A673 (cell line): ENCODE measurements around the gene HNRNPF. TPM values are rescaled to one million over a fixed set of nuclear protein-coding genes. Genes with fewer than 3 reads are reported as not detected.
A peak's percentile ranks its signal among the peaks of the same experiment; 100 is the strongest.

Source experiments
- BruUV-seq: library from RNA; stranded (reverse); fragments of 400-500 nt; replicated peaks from 2 replicates; lab custom pipeline; 2021; lab: Mats Ljungman, UMichigan
- CTCF ChIA-PET: fragments of 300-600 bp; sonication (Branson Sonifier 250); formaldehyde crosslinking; loops from one replicate; lab custom pipeline; 2022; ENCODE audit warnings: antibody characterized with exemption; lab: Charles Lee
- POLR2A ChIA-PET: fragments of 300-600 bp; sonication (Branson Sonifier 250); formaldehyde crosslinking; loops from one replicate; lab custom pipeline; 2022; ENCODE audit warnings: antibody characterized with exemption; ENCODE audit not compliant: low non-redundant PET; lab: Charles Lee
- DNase-seq: peaks from one replicate; pipeline ENCODE4 v3.0.0-alpha.2; 2015; ENCODE audit warnings: low spot score
- H3K27ac ChIP-seq: fragments of 200-600 bp; sonication (generic); 2 replicates; pipeline ENCODE4 v1.5.1; 2016; ENCODE audit warnings: mixed run types, low read depth, mild to moderate bottlenecking, mixed read lengths, antibody characterized with exemption, low read length; ENCODE audit not compliant: poor library complexity, severe bottlenecking
- H3K27me3 ChIP-seq: fragments of 200-600 bp; sonication (generic); replicated peaks from 2 replicates; pipeline ENCODE4 v1.6.1; 2017; ENCODE audit warnings: mixed run types, low read depth, mild to moderate bottlenecking, mixed read lengths, antibody characterized with exemption, low read length; ENCODE audit not compliant: insufficient read depth, poor library complexity
- H3K36me3 ChIP-seq: fragments of 200-600 bp; sonication (generic); 2 replicates; pipeline ENCODE4 v1.6.1; 2016; ENCODE audit warnings: mixed run types, mild to moderate bottlenecking, mixed read lengths, antibody characterized with exemption, low read length; ENCODE audit not compliant: insufficient read depth, poor library complexity, severe bottlenecking
- H3K4me1 ChIP-seq: fragments of 200-600 bp; sonication (generic); 2 replicates; pipeline ENCODE4 v1.6.1; 2017; ENCODE audit warnings: mixed run types, mild to moderate bottlenecking, mixed read lengths, antibody characterized with exemption, low read length; ENCODE audit not compliant: insufficient read depth, poor library complexity, severe bottlenecking
- H3K4me3 ChIP-seq: fragments of 200-600 bp; sonication (generic); 2 replicates; pipeline ENCODE4 v1.5.1; 2016; ENCODE audit warnings: low read depth, mixed run types, mild to moderate bottlenecking, mixed read lengths, low read length; ENCODE audit not compliant: poor library complexity, severe bottlenecking
- H3K9me3 ChIP-seq: fragments of 200-600 bp; sonication (generic); 2 replicates; pipeline ENCODE4 v1.6.1; 2016; ENCODE audit warnings: mixed run types, low read depth, mild to moderate bottlenecking, mixed read lengths, antibody characterized with exemption, low read length; ENCODE audit not compliant: poor library complexity, severe bottlenecking
- EZH2 ChIP-seq: fragments of 200-600 bp; sonication (generic); IDR thresholded peaks from 2 replicates; pipeline ENCODE4 v1.6.1; 2017; ENCODE audit warnings: borderline replicate concordance, low read depth, mild to moderate bottlenecking, mixed read lengths, antibody characterized with exemption, low read length; ENCODE audit not compliant: poor library complexity, severe bottlenecking
- intact Hi-C: fragments of 100-400 bp; cut with micrococcal nuclease; formaldehyde crosslinking; loops from one replicate; pipeline ENCODE4 v1.10.0; 2022; ENCODE audit not compliant: unreplicated experiment
- total RNA-seq: library from RNA; stranded (reverse); gene quantifications from 2 replicates; pipeline ENCODE4 v1.2.3, GENCODE V29; 2021
- TF ChIP-seq, protein P1 (sequence below): fragments of 300-800, 200-600 bp; sonication (generic); conservative IDR thresholded peaks from 2 replicates; pipeline ENCODE4 v1.5.1; 2017; ENCODE audit warnings: low read depth, mild to moderate bottlenecking, antibody characterized with exemption, low read length, moderate library complexity, mixed read lengths

Gene HNRNPF
- total RNA-seq, 1 experiment from 2014 or later, result 277 TPM

DNA sequence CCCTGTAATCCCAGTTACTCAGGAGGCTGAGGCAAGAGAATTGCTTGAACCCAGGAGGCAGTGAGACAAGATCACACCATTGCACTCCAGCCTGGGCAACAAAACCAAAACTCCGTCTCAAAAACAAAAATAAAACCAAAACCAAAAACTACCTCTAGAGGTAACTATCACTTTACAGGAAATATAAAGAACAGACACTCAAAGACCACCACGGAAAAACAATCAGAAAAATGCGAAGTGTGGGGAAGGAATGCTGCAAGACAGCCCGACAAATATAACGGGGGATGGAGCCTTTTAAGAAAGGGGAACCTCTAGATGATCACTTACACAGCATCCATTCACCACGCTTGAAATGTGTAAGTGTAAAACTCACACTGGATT lies 4.3 kb downstream of the HNRNPF start:
- peaks cover 59% of the 10 kb centered on the region for H3K4me1 ChIP-seq
- TF ChIP-seq, protein P1, sequence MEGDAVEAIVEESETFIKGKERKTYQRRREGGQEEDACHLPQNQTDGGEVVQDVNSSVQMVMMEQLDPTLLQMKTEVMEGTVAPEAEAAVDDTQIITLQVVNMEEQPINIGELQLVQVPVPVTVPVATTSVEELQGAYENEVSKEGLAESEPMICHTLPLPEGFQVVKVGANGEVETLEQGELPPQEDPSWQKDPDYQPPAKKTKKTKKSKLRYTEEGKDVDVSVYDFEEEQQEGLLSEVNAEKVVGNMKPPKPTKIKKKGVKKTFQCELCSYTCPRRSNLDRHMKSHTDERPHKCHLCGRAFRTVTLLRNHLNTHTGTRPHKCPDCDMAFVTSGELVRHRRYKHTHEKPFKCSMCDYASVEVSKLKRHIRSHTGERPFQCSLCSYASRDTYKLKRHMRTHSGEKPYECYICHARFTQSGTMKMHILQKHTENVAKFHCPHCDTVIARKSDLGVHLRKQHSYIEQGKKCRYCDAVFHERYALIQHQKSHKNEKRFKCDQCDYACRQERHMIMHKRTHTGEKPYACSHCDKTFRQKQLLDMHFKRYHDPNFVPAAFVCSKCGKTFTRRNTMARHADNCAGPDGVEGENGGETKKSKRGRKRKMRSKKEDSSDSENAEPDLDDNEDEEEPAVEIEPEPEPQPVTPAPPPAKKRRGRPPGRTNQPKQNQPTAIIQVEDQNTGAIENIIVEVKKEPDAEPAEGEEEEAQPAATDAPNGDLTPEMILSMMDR, result no peak
- no peak for TF ChIP-seq EZH2
- H3K27me3 ChIP-seq, result no peaks in the 10 kb centered on the region
- intact Hi-C loops, result no loop called here
- H3K36me3 ChIP-seq, result peaks cover 4% of the 10 kb centered on the region
- peak overlapping the region; percentile 44 for H3K27ac ChIP-seq
- H3K9me3 ChIP-seq, result no peaks in the 10 kb centered on the region
- no TSS peak for BruUV-seq
- no peak for DNase-seq
- H3K4me3 ChIP-seq, result peak overlapping the region; percentile 11
- ChIA-PET CTCF (interaction anchor here (0.5 kb wide), 1 partner anchor 44 kb away, joined by 5 read pairs; no protein-coding TSS in a partner anchor), POLR2A (no interaction called here)

DNA sequence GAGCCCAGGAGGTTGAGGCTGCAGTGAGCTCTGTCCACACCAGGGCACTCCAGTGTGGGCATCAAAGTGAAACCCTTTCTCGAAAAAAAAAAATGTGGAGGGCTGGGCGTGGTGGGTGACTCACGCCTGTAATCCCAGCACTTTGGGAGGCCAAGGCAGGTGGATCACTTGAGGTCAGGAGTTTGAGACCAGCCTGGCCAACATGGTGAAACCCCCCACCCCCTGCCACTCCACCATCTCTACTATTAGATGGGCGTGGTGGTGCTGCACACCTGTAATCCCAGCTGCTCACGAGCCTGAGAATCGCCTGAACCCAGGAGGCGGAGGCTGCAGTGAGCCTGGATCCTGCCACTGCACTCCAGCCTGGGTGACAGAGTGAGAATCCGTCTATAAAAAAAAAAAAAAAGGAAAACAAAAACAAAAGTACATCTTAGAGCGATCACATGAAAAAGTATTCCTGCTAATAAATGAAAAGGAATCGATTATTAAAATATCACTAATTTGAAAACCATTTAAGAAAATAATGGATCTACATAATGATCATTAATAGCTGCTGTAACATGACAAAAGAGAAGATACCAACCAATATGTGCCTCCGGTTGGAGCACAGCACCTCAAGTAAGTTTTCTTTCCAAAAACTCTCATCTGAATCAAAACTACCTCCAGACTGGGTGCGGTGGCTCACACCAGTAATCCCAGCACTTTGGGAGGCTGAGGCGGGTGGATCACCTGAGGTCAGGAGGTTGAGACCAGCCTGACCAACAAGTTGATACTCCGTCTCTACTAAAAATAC lies 4.9 kb downstream of the HNRNPF start:
- Histone ChIP-seq H3K27ac (peak overlapping the region; percentile 44), H3K27me3 (no peaks in the 10 kb centered on the region), H3K36me3 (peaks cover 9% of the 10 kb centered on the region), H3K4me1 (peaks cover 58% of the 10 kb centered on the region), H3K4me3 (no peak overlapping the region), H3K9me3 (no peaks in the 10 kb centered on the region)
- no TSS peak for BruUV-seq
- CTCF ChIA-PET, result interaction anchor here (0.5 kb wide), 1 partner anchor 45 kb away, joined by 5 read pairs; no protein-coding TSS in a partner anchor
- intact Hi-C loops, result no loop called here
- POLR2A ChIA-PET, result no interaction called here
- DNase-seq, result no peak
- TF ChIP-seq, protein P1, result no peak
- TF ChIP-seq EZH2, result no peak

DNA sequence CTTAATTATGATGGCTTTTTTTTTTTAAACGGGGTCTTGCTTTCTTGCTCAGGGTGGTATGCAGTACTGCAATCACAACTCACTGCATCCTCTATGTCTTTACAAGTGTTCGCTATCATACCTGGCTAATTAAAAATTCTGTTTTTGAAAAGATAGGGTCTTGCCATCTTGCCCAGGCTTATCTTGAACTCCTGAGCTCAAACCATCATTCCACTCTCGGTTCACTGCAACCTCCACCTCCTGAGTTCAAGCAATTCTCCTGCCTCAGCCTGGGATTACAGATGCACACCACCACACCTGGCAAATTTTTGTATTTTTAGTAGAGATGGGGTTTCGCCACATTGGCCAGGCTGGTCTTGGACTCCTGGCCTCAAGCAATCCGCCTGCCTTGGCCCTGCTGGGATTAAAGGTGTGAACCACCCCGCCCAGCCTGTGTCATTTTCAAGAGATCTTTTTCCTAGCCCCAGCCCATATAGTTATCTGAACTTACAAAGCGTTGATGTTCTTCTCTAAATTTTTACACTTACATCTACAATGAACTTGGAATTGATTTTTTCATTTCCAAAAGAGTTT lies 6.0 kb downstream of the HNRNPF start:
- intact Hi-C loops, result no loop called here
- Histone ChIP-seq H3K4me1 (peaks cover 61% of the 10 kb centered on the region), H3K4me3 (no peak overlapping the region), H3K27ac (no peak overlapping the region), H3K27me3 (no peaks in the 10 kb centered on the region), H3K9me3 (no peaks in the 10 kb centered on the region), H3K36me3 (peaks cover 9% of the 10 kb centered on the region)
- no peak for TF ChIP-seq EZH2
- TF ChIP-seq, protein P1, result no peak
- ChIA-PET CTCF (no interaction called here), POLR2A (no interaction called here)
- DNase-seq, result no peak
- no TSS peak for BruUV-seq
